HTERT RPE-1 (cell line): ENCODE results near the gene EVPL.
"Not testable (repeated sequence)": the region's sequence is repeated elsewhere in the genome, so short reads cannot be mapped to it uniquely, and the experiment has no call there.

Experiments
- in situ Hi-C: fragments of 300-500 bp; cut with MboI; formaldehyde crosslinking; loops from 4 replicates; pipeline ENCODE4 v1.14.3; 2020; ENCODE audit warnings: low sequenced_read_pairs

Gene EVPL

GRCh38 chr17:75970011-75970523 lies 57.0 kb downstream of the EVPL start:
- in situ Hi-C loops, result no loop called here

GRCh38 chr17:75969044-75969443 lies 58.1 kb downstream of the EVPL start:
- in situ Hi-C loops, result not testable (repeated sequence)

GRCh38 chr17:75965468-75965867 lies 61.6 kb downstream of the EVPL start:
- in situ Hi-C loops, result no loop called here

- in situ Hi-C loops, result no loop called here
These were observed 67.1 kb downstream of the EVPL start for GRCh38 chr17:75959839-75960511.

- in situ Hi-C loops, result no loop called here
These were observed 67.9 kb downstream of the EVPL start for GRCh38 chr17:75959051-75959838.
